Measurements from ENCODE around the gene CGAS.
"Not testable (repeated sequence)": the region's sequence is repeated elsewhere in the genome, so short reads cannot be mapped to it uniquely, and the experiment has no call there.

GRCh38 chr6:73392188-73392587, 59.9 kb downstream of the CGAS start:
- TF ChIP-seq POLR2A (IDR thresholded peaks at IDR 0.05; ENCODE audit: low read depth); CTCF (IDR thresholded peaks at IDR 0.05): not testable (repeated sequence)
